Neural cell (in vitro differentiated cells): ENCODE results near the gene TCF4.

Experiments used
- EP300 ChIP-seq: fragments of 450-650 bp; conservative IDR thresholded peaks from 2 replicates; pipeline ENCODE4 v1.6.1; 2014; ENCODE audit warnings: antibody characterized with exemption, mild to moderate bottlenecking, moderate library complexity; ENCODE audit not compliant: poor library complexity, severe bottlenecking
- EZH2 ChIP-seq: fragments of 200-600, 300-800 bp; shearing (Covaris generic), sonication (generic); IDR thresholded peaks from 2 replicates; pipeline ENCODE4 v1.6.1; 2014; ENCODE audit warnings: antibody characterized with exemption, low read length, borderline replicate concordance, mild to moderate bottlenecking; ENCODE audit not compliant: insufficient read depth, poor library complexity, severe bottlenecking
- MXI1 ChIP-seq: fragments of 450-650 bp; conservative IDR thresholded peaks from 2 replicates; pipeline ENCODE4 v1.6.1; 2014; ENCODE audit warnings: antibody characterized with exemption, mild to moderate bottlenecking; ENCODE audit not compliant: poor library complexity, severe bottlenecking
- POLR2AphosphoS5 ChIP-seq: IDR thresholded peaks from 2 replicates; pipeline ENCODE4 v1.6.1; 2012
- RAD21 ChIP-seq: fragments of 450-650 bp; conservative IDR thresholded peaks from 2 replicates; pipeline ENCODE4 v1.6.1; 2014; ENCODE audit warnings: antibody characterized with exemption, mild to moderate bottlenecking, moderate library complexity
- REST ChIP-seq: IDR thresholded peaks from 2 replicates; pipeline ENCODE4 v1.6.1; 2012; ENCODE audit warnings: borderline replicate concordance
- SMC3 ChIP-seq: fragments of 450-650 bp; conservative IDR thresholded peaks from 2 replicates; pipeline ENCODE4 v1.6.1; 2014; ENCODE audit warnings: antibody characterized with exemption, mild to moderate bottlenecking, moderate library complexity; ENCODE audit not compliant: poor library complexity
- TAF1 ChIP-seq: IDR thresholded peaks from 2 replicates; pipeline ENCODE4 v1.6.1; 2012; ENCODE audit warnings: low read depth
- TF ChIP-seq, protein P1 (sequence below): fragments of 450-650 bp; IDR thresholded peaks from 2 replicates; pipeline ENCODE4 v1.5.1; 2014; ENCODE audit warnings: antibody characterized with exemption, mild to moderate bottlenecking, moderate library complexity; ENCODE audit not compliant: poor library complexity, severe bottlenecking

DNA sequence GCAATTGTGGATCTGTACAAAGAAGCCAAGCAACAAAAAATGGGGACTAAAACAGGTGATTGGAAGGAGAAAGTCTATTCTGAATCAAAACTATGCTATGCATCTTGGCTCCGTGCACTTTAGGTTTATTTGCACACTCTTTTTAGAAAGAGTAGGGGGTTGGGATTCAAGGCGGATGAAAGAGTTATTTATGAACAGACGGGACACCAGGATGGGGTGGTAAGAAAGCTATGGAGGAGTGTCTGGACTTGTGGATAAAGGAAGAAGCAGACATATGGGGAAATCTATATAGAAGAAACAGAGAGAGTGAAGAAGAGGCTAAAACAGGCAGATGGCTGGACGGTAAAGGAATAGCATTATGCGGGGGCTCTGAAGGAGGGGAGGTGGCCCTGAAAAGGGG lies 57.8 kb downstream of the TCF4 start:
- TF ChIP-seq, protein P1, sequence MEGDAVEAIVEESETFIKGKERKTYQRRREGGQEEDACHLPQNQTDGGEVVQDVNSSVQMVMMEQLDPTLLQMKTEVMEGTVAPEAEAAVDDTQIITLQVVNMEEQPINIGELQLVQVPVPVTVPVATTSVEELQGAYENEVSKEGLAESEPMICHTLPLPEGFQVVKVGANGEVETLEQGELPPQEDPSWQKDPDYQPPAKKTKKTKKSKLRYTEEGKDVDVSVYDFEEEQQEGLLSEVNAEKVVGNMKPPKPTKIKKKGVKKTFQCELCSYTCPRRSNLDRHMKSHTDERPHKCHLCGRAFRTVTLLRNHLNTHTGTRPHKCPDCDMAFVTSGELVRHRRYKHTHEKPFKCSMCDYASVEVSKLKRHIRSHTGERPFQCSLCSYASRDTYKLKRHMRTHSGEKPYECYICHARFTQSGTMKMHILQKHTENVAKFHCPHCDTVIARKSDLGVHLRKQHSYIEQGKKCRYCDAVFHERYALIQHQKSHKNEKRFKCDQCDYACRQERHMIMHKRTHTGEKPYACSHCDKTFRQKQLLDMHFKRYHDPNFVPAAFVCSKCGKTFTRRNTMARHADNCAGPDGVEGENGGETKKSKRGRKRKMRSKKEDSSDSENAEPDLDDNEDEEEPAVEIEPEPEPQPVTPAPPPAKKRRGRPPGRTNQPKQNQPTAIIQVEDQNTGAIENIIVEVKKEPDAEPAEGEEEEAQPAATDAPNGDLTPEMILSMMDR = no peak
- no peak for TF ChIP-seq RAD21
- TF ChIP-seq EZH2 = no peak
- no peak for TF ChIP-seq MXI1
- no peak for TF ChIP-seq POLR2AphosphoS5
- TF ChIP-seq TAF1 = no peak
- no peak for TF ChIP-seq REST
- TF ChIP-seq SMC3 = no peak
- TF ChIP-seq EP300 = no peak
